ENCODE data around the gene SRP54. TPM values are rescaled to one million over a fixed set of nuclear protein-coding genes. Genes with fewer than 3 reads are reported as not detected.
A peak's percentile ranks its signal among the peaks of the same experiment; 100 is the strongest.

Gene SRP54
- total and polyA plus RNA-seq, 2 of the 13 experiments (the other 11 are each of a cell fraction or from before 2014, with no cell fraction given): 42.2 to 207 TPM

DNA sequence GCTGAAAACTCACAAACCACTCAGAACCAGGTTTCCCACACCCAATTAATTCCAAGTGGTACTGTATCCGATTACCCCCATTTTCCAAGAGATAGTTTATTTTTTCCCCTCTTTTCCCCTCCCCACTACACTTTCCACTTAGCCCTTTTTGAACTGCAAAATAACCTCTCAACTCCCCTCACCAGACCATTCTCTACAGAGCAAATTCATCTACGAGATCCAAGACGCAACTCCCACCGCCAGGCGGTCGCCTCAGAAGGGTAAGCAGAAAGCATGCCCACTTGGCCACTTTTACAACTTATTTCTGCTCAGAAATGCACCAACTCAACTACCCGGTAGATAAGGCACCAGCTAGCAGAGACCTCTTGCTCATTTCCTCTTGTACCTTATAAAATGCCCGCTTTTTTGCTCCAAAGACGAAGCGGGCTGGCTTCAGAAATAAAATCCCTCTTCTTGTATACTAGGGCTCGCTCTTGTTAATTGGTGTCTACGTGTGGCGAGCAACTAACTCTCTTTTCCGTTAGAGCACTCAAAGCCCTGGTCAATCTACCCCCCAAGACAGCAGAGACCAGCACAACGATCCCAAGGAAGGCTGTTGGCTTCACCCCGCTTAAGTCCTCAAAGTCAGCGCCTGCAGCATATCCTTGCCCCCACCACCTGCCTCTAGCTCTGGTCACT, 910 bp upstream of the SRP54 start (continued):
- TF ChIP-seq THAP7 (CRISPR knock-in tag; IDR thresholded peaks at IDR 0.05): no peak
- TF ChIP-seq, protein P1, sequence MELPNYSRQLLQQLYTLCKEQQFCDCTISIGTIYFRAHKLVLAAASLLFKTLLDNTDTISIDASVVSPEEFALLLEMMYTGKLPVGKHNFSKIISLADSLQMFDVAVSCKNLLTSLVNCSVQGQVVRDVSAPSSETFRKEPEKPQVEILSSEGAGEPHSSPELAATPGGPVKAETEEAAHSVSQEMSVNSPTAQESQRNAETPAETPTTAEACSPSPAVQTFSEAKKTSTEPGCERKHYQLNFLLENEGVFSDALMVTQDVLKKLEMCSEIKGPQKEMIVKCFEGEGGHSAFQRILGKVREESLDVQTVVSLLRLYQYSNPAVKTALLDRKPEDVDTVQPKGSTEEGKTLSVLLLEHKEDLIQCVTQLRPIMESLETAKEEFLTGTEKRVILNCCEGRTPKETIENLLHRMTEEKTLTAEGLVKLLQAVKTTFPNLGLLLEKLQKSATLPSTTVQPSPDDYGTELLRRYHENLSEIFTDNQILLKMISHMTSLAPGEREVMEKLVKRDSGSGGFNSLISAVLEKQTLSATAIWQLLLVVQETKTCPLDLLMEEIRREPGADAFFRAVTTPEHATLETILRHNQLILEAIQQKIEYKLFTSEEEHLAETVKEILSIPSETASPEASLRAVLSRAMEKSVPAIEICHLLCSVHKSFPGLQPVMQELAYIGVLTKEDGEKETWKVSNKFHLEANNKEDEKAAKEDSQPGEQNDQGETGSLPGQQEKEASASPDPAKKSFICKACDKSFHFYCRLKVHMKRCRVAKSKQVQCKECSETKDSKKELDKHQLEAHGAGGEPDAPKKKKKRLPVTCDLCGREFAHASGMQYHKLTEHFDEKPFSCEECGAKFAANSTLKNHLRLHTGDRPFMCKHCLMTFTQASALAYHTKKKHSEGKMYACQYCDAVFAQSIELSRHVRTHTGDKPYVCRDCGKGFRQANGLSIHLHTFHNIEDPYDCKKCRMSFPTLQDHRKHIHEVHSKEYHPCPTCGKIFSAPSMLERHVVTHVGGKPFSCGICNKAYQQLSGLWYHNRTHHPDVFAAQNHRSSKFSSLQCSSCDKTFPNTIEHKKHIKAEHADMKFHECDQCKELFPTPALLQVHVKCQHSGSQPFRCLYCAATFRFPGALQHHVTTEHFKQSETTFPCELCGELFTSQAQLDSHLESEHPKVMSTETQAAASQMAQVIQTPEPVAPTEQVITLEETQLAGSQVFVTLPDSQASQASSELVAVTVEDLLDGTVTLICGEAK (IDR thresholded peaks at IDR 0.05): peak; percentile 49
- TF ChIP-seq, protein P1 (CRISPR knock-in tag; IDR thresholded peaks at IDR 0.05): no peak; the same call in 1 of the 2 replicates
- 0 out of 4 replicates have a peak, but pooled peaks of 1 of the 2 experiments have one; percentile 1 for TF ChIP-seq EP300 (IDR thresholded peaks at IDR 0.05; ENCODE audit: low read depth in 2 of 2, low read length in 2 of 2)
- no peak for TF ChIP-seq EP300 (CRISPR knock-in tag; IDR thresholded peaks at IDR 0.05; ENCODE audit: borderline replicate concordance)
- peak; percentile 92; the same call in 1 of the 2 replicates for TF ChIP-seq ZBTB8A (CRISPR knock-in tag; IDR thresholded peaks at IDR 0.05; ENCODE audit: borderline replicate concordance, low read depth)
- TF ChIP-seq FOXM1 (CRISPR knock-in tag; IDR thresholded peaks at IDR 0.05): no peak
- 0 out of 2 replicates have a peak, but pooled peaks have one; percentile 16 for TF ChIP-seq ZNF484 (CRISPR knock-in tag; IDR thresholded peaks at IDR 0.05; ENCODE audit: borderline replicate concordance, low read depth)
- 0 out of 2 replicates have a peak, but pooled peaks have one; percentile 41 for TF ChIP-seq IKZF1 (IDR thresholded peaks at IDR 0.05)
- TF ChIP-seq RORA (CRISPR knock-in tag; IDR thresholded peaks at IDR 0.05): no peak
- TF ChIP-seq, protein P2, sequence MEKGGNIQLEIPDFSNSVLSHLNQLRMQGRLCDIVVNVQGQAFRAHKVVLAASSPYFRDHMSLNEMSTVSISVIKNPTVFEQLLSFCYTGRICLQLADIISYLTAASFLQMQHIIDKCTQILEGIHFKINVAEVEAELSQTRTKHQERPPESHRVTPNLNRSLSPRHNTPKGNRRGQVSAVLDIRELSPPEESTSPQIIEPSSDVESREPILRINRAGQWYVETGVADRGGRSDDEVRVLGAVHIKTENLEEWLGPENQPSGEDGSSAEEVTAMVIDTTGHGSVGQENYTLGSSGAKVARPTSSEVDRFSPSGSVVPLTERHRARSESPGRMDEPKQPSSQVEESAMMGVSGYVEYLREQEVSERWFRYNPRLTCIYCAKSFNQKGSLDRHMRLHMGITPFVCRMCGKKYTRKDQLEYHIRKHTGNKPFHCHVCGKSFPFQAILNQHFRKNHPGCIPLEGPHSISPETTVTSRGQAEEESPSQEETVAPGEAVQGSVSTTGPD (CRISPR knock-in tag; IDR thresholded peaks at IDR 0.05): peak; percentile 20; the same call in 1 of the 2 replicates
- TF ChIP-seq JUND (CRISPR knock-in tag; IDR thresholded peaks at IDR 0.05): no peak
- TF ChIP-seq ZNF616 (CRISPR knock-in tag; IDR thresholded peaks at IDR 0.05; ENCODE audit: low read depth): no peak
- no peak for TF ChIP-seq ZNF281 (CRISPR knock-in tag; IDR thresholded peaks at IDR 0.05; ENCODE audit: borderline replicate concordance)
- TF ChIP-seq ZNF747 (CRISPR knock-in tag; IDR thresholded peaks at IDR 0.05; ENCODE audit: borderline replicate concordance): no peak; the same call in none of the 2 replicates
